Activated T-cell treated with anti-CD3 and anti-CD28 coated beads, Interleukin-2, amount 50 U/mL, for 4 hours (primary cell): ENCODE data around the gene ZDHHC13. TPM values are rescaled to one million over a fixed set of nuclear protein-coding genes. Genes with fewer than 3 reads are reported as not detected.

Experiments used
- ATAC-seq, 2 donors: fragments of 200-7000 bp; cut with Tn5 transposase; one replicate each; pipeline ENCODE4 v1.10.0; 2021
- DNase-seq: peaks from one replicate; pipeline ENCODE4 v3.0.0-alpha.2; 2020
- H3K27me3 Mint-ChIP-seq: one replicate; pipeline ENCODE4 v1.8.0; 2021; ENCODE audit warnings: low read depth, mixed read lengths
- H3K36me3 Mint-ChIP-seq: one replicate; pipeline ENCODE4 v1.8.0; 2022; ENCODE audit warnings: mixed read lengths; ENCODE audit not compliant: insufficient read depth
- H3K4me1 Mint-ChIP-seq: one replicate; pipeline ENCODE4 v1.8.0; 2021; ENCODE audit warnings: low read depth, mixed read lengths
- H3K4me3 Mint-ChIP-seq: one replicate; pipeline ENCODE4 v1.8.0; 2021; ENCODE audit warnings: mild to moderate bottlenecking, moderate library complexity, mixed read lengths
- H3K9me3 Mint-ChIP-seq: one replicate; pipeline ENCODE4 v1.8.0; 2021; ENCODE audit warnings: mixed read lengths
- total RNA-seq, 3 donors: library from RNA; stranded (reverse); gene quantifications; one replicate each; pipeline ENCODE4 v1.2.1, GENCODE V29; 2021

The ZDHHC13 gene
- total RNA-seq, 3 donors from 2014 or later = 12.3 to 13.8 (median 13.5) TPM

GRCh38 chr11:19218786-19219460, 102.0 kb downstream of the ZDHHC13 start:
- H3K4me3 Mint-ChIP-seq = no peak overlapping the region
- ATAC-seq (no peak), DNase-seq (no peak)
- H3K9me3 Mint-ChIP-seq = no peaks in the 10 kb centered on the region
- H3K36me3 Mint-ChIP-seq = no peaks in the 10 kb centered on the region
- peaks cover 9% of the 10 kb centered on the region for H3K27me3 Mint-ChIP-seq
- no peaks in the 10 kb centered on the region for H3K4me1 Mint-ChIP-seq

DNA sequence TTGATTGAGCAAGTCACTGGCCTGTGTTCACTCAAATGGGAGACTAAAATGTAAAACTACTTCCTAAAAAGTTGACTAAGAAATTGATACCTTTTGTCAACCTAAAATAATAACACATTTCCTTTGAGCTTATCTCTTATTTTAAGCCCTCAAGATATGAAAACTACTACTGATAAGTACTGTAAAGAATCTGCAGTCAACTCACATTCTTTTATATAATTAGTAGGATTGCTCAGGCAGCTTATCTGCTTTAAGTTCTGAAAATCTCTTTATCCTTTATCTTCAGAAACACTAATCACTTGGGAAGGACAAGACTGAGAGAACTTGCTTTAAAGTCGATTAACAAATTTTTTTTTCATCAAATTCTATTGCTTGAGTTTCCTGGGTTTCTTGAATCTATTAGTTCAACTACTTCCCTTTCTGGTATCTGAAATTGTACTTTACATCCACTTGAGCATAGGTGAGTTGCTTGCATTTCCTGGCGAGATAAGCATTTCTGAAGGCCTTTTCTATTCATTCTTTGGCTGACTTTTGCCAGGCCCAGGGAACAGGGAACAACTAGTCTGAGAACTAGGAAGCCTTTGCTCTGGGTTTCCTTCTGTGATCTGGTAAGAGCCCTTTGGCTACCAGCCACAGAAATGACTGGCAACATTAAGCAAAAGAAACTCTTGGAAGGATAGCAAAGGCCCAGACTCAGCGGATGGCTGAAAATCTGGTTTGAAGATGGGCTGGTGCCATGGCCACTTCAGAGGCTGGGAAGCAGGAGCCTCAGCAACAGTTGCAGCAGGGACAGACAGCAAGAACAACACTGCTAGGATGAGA, 104.1 kb downstream of the ZDHHC13 start:
- no peak overlapping the region for H3K4me3 Mint-ChIP-seq
- DNase-seq = no peak
- H3K9me3 Mint-ChIP-seq = no peaks in the 10 kb centered on the region
- H3K4me1 Mint-ChIP-seq = no peaks in the 10 kb centered on the region
- no peaks in the 10 kb centered on the region for H3K36me3 Mint-ChIP-seq
- H3K27me3 Mint-ChIP-seq = peaks cover under 1% of the 10 kb centered on the region
- no peak for ATAC-seq

GRCh38 chr11:19225123-19225522, 108.2 kb downstream of the ZDHHC13 start:
- Mint-ChIP-seq H3K9me3 (no peaks in the 10 kb centered on the region), H3K27me3 (no peaks in the 10 kb centered on the region), H3K4me3 (no peak overlapping the region), H3K36me3 (no peaks in the 10 kb centered on the region), H3K4me1 (no peaks in the 10 kb centered on the region)
- no peak for DNase-seq
- no peak for ATAC-seq

- H3K4me3 Mint-ChIP-seq = no peak overlapping the region
- no peaks in the 10 kb centered on the region for H3K27me3 Mint-ChIP-seq
- ATAC-seq = no peak
- H3K36me3 Mint-ChIP-seq = no peaks in the 10 kb centered on the region
- no peaks in the 10 kb centered on the region for H3K9me3 Mint-ChIP-seq
- no peak for DNase-seq
- H3K4me1 Mint-ChIP-seq = no peaks in the 10 kb centered on the region
Observed at GRCh38 chr11:19225581-19225980, 108.6 kb downstream of the ZDHHC13 start.

Other genes starting within 250 kb of the ZDHHC13 start
- not detected for gene MRGPRX1, start 177.8 kb upstream of the ZDHHC13 start, total RNA-seq
- not detected for gene MRGPRX2, start 56.5 kb upstream of the ZDHHC13 start, total RNA-seq
- not detected for gene CSRP3, start 84.8 kb downstream of the ZDHHC13 start, total RNA-seq
- gene E2F8, start 123.8 kb downstream of the ZDHHC13 start, total RNA-seq = 1 to 10 TPM in 2 of 3 donors, under 1 TPM in 1; 0.92 to 1.7 (median 1.4) TPM